GM18858 (cell line): ENCODE measurements around the gene ZPBP2.
A peak's percentile ranks its signal among the peaks of the same experiment; 100 is the strongest.
"Not testable (repeated sequence)": the region's sequence is repeated elsewhere in the genome, so short reads cannot be mapped to it uniquely, and the experiment has no call there.

ENCODE experiments used
- ATAC-seq: cut with Tn5 transposase; IDR thresholded peaks from one replicate; pipeline ENCODE4 v1.9.1; 2021; ENCODE audit not compliant: unreplicated experiment

Gene ZPBP2

DNA sequence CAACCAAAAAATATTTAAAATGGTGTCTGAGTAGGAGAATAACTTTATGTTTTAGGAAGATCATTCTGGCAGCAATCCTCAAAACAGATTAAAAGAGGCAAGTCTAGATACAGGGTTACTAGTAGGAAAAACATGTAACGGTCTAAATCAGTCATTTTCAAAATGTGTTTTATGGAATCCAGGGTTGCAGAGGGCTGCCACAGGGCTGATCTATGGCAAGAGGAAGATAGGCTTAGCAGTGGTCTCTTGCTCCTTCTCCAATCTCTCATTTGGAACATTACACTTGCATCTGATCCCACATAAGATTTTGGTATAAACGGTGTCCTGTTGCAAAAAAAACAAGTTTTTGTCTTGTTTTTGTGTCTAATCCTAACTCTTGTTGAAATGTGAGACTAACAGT, 13.1 kb upstream of the ZPBP2 start:
- no peak for ATAC-seq

DNA sequence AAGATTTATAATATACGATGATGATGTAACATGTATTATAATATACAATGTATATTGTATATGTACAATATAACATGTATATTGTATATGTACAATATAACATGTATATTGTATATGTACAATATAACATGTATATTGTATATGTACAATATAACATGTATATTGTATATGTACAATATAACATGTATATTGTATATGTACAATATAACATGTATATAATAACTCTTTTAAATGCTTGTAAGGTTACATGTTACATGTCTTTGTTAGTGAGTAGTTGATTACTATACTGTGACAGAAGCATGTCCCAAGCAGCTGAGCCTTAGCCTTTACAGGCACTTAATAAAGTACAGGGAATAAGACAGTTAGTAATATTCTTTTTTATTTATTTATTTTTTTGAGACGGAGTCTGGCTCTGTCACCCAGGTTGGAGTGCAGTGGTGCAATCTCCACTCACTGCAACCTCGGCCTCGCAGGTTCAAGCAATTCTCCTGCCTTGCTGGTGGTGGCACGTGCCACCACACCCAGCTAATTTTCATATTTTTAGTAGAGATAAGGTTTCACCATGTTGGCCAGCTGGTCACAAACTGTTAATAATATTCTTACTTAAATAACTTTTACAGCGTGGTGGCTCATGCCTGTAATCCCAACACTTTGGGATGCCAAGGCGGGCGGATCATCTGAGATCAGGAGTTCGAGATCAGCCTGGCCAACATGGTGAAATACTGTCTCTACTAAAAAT, 11.9 kb upstream of the ZPBP2 start:
- not testable (repeated sequence) for ATAC-seq

DNA sequence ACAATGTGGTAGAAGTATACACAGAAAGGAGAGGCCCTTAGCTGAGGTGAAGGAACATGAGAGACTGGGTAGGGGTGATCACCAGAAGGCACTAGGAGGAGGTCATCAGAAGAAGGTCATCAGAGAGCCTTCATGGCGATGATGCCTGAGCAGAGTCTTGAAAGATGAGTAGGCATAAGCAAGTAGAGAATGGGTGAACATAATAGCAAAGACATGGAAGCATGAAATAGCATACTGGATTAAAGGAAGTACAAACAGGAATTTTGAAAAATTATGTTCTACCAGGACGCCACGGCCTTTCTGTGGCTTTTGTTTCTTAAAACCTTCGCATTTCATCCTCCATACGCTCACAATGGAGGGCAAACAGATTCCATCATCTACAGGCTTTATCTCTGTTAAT, 6.8 kb upstream of the ZPBP2 start:
- no peak for ATAC-seq

GRCh38 chr17:39863244-39863917, 4.6 kb upstream of the ZPBP2 start:
- ATAC-seq = no peak

DNA sequence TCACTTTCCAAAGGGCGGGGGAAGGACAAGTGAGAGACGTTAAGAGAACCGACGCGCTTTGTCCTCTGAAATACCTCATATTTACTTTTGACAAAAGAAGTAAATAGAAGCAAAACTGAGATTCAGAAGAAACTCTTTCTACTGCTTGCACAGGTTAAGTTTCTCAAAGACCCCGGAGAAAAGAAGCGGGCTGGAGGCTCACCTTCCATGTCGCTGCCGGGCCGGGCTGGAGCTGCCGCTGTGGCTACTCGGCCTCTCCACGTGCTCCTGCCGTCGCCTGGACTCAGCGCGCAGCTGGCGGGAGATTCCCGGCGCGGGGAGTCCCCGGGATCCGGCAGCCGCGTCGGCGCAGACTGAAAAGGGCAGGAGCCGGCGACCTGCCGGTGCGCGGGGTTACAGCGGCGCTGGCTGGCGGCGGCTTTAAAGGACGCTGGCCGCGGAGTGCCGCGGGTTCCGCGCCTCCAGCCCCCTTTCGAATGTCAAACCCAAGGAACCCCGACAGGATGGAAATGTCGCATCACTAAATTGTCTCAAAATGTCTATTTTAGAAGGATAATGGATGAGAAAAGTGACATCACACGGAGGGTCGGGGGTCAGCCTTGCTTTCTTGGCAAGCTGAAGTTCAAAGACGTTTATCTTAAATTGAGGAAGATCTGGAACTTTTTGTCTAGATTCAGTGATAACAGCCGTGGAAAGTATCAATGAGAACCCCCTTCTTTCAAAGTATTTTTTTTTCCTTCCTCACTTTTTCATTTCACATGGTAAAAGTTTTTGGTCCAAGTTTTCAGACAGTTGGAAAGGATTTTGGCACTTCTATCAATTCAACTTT, 3.9 kb upstream of the ZPBP2 start, which contains the start of gene IKZF3:
Gene IKZF3 (minus strand): TSS at position 395 of the 829 bp plus-strand sequence. CDS start 186 bp downstream, at position 209.
- ATAC-seq = no peak

- no peak for ATAC-seq
These were observed 1.8 kb upstream of the ZPBP2 start for GRCh38 chr17:39866013-39866730.

GRCh38 chr17:39867084-39867879, 720 bp upstream of the ZPBP2 start:
- ATAC-seq = peak; percentile 46

DNA sequence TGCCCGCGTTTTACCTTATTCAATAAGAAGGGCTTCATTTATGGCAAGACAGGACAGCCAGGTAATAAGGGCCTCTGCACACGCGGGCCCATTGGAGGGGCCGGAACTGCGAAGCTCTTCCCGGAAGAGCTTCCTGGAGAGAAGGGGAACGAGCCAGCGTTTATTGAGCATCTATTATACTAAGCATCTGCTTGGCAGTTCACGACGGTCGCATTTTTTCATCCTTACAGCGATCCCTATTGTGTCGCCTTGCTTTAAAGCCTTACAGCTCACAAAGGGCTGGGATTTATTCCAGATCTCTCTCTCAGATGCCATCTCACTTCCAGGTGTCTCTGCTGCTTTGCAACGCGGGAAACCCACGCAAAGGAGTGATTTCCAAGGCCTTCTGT, 546 bp downstream of the ZPBP2 start:
- ATAC-seq = no peak

- no peak for ATAC-seq
These were observed 2.8 kb downstream of the ZPBP2 start for GRCh38 chr17:39870776-39871175.

DNA sequence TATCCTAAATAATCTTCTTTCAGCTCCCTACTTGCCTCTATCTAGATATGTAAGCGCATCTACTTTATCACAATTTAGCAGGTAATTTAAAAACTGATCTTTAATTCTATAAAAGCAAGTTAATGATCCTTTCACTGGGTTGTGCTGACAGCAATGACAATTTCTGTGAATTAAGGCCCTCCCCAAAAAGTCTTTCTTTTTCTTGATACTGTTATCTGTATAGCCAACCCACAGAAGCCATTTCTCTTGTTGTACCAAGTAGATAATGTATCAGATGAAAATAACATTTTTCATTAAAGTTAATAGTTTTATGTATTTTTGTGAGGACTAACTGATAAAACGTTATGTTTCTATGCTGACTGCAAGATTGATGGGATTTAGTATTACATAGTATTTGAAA, 3.8 kb downstream of the ZPBP2 start:
- ATAC-seq = no peak

DNA sequence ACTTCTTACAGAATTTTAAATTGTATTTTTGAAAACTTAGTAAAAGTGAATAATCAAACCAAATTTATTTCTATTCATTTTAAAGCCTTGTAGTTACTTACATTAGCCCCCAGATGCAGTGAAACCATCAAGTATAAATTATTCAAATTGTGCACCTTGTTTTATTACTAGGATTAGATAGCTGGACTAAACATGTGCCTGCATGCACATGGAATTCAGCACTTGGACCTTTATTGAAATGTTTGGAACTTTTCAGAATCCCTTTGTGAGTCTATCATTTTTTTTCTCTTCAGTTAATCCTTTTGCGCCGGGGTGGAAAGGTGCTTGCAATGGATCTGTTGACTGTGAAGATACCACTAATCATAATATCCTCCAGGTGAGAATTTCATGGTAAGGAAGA, 4.7 kb downstream of the ZPBP2 start:
- no peak for ATAC-seq

DNA sequence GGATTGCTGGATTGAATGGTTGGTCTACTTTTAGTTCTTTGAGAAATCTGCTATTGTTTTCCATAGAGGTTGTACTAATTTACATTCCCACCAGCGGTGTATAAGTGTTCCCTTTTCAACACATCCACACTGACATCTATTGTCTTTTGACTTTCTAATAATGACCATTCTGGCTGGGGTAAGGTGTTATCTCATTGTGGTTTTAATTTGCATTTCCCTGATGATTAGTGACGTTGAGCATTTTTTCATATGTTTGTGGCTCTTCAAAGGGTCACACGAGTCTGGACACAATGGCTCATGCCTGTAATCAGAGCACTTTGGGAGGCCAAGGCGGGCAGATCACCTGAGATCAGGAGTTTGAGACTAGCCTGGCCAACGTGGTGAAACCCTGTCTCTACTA, 18.1 kb downstream of the ZPBP2 start:
- ATAC-seq = not testable (repeated sequence)

DNA sequence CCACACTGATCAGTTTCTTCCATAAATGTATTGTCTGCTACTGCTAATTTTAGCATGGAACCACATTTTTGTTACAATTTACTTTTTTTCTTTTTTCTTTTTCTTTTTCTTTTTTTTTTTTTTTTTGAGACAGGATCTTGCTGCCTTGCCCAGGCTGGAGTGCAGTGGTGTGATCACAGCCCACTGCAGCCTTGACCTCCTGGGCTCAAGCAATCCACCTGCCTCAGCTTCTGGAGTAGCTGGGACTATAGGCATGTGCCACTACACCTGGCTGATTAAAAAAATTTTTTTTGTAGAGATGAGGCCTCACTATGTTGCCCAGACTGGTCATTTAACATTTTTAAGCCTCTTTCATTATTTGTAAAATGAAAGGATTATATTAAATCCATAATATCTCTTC, 19.1 kb downstream of the ZPBP2 start:
- ATAC-seq = no peak

GRCh38 chr17:39889200-39889599, 21.2 kb downstream of the ZPBP2 start:
- ATAC-seq = no peak

DNA sequence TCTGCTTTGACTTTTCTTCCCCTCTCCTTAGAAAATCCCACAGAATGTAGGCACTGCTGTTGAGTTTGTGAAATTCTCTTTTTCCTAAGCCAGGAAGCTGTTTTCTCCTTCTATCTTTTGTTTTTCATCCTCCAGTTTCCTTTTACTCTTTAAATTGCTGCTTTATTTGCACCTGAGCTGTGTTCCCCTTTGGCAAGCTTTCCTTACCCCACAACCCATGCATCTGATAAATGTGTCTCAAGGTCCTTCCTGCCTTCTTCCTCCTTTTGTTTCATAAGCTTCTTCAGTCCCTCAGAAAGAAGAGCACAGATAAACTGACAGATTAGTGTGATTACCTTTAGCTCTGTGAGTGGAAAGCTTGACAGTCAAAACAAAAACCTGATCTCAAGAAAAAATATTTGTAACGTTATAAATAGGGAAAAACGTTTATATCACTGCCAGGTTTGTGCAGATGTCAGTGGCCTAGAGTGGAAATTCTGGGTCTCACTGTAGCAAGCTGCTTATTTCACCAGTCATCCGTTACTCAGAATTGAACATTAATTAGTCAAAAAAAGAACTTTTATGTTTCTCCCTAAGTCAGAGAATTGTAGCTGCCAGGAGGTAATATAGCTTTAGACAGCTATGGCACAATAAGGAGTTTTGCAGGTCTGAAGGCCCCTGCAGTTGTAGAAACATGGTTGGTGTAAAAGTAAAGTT, 26.8 kb downstream of the ZPBP2 start:
- ATAC-seq = no peak

DNA sequence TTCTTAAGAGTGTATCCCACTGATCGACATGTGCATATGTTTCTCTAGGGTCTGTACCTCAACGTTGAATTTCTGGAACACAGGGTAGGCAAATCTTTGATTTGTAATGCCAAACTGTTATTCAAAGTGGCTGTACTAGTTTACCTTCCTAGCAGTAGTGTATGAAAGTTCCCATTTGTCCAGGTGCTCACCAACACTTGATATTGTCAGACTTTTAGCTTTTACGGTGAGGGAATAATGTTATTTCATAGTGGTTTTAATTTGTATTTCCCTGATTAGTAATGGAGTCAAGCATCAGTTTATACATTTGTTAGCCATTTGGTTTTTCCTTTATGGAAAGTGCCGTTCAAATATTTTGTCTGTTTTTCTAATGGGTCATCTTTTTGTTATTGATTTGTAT, 30.1 kb downstream of the ZPBP2 start:
- ATAC-seq = no peak

DNA sequence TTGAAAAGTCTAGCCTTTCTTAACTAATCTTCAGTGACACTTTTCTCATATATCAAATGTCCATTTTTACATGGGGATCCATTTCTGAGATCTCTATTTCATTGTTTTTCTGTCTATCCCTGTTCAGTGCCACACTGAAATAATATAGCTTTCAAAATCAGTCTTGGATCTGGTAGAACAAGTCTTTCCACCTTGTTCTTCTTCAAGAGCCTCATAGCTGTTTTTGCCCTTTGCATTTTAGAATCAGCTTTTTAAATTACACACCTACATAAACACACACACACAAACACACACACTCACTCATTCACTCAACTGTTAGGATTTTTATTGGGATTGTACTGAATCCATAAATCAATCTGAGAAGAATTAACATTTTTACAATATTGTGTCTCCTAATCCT, 31.2 kb downstream of the ZPBP2 start:
- ATAC-seq = no peak

DNA sequence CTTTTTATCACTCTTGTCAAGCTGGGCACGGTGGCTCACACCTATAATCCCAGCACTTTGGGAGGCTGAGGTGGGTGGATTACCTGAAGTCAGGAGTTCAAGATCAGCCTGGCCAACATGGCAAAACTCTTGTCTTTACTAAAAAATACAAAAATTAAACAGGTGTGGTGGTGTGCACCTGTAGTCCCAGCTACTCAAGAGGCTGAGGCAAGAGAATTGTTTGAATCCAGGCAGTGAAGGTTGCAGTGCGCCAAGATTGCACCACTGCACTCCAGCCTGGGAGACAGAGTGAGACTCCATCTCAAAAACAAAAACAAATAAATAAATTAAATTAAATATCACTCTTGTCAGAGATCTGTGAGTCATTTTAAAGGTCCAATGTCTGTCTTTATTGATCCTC, 34.0 kb downstream of the ZPBP2 start:
- not testable (repeated sequence) for ATAC-seq

DNA sequence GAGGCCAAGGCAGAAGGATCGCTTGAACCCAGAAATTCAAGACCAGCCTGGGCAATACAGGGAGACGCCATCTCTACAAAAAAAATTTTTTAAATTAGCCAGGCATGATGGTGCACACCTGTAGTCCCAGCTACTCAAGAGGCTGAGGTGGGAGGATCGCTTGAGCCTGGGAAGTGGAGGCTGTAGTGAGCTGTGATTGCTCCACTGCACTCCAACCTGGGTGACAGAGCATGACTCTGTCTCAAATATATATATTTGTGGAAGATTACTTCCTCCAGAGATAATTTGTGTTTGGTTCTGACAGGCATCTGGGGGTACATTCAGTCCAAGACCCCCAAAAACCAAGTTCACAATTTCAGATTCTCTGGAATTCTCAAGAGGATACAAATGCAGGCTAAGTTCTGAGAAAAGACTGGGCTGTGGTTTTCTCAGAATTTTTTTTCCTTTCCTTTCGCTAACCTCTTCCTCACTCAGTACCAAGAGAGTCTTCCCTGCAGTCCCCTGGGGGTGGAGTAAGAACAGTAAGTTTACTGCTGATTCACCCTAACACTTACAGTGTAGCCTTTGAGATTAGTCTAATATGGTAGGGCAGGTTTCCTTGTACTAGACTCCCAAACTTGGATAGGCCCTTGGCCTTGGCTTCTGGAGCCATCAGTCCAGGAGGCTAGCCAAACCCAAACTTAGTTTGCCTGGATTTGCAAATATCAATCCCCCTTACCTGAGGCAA, 35.3 kb downstream of the ZPBP2 start:
- no peak for ATAC-seq
